Coronary artery (tissue), 2 donors: ENCODE results near the gene GPR132.

ENCODE experiments used
- DNase-seq: peaks from one replicate; pipeline ENCODE4 v3.0.0-alpha.2; 2017; ENCODE audit warnings: low spot score
- H3K27ac ChIP-seq, 2 donors: fragments of 200-600 bp; sonication (generic); one replicate each; pipeline ENCODE4 v1.5.1; 2016 to 2019
- H3K4me3 ChIP-seq: fragments of 200-600 bp; sonication (generic); 2 replicates; pipeline ENCODE4 v1.5.1; 2016; ENCODE audit warnings: mild to moderate bottlenecking, moderate library complexity
- TF ChIP-seq, protein P1 (sequence below): fragments of 200-600 bp; sonication (generic); IDR thresholded peaks from one replicate; pipeline ENCODE4 v1.5.1; 2019; ENCODE audit warnings: antibody characterized with exemption

The GPR132 gene

DNA sequence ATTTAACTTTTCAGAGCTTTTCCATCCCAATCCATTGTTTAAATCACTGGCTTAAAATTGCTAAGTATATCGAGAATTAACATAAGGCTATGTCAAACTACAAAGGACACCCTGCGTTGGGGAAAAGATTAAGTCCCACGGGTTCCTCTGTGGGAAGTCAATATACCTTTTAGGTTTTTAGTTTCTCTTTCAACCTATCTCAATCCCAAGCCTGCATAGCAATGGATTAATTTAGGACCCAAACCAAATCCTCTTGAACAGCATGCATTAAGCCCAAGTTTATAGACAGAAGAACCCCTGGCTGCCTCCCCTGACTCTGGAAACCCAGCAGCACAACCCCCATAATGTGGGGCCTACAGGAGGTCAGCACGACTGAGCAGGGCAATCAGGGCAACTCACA lies 50.6 kb downstream of the GPR132 start:
- no peak for DNase-seq
- TF ChIP-seq, protein P1, sequence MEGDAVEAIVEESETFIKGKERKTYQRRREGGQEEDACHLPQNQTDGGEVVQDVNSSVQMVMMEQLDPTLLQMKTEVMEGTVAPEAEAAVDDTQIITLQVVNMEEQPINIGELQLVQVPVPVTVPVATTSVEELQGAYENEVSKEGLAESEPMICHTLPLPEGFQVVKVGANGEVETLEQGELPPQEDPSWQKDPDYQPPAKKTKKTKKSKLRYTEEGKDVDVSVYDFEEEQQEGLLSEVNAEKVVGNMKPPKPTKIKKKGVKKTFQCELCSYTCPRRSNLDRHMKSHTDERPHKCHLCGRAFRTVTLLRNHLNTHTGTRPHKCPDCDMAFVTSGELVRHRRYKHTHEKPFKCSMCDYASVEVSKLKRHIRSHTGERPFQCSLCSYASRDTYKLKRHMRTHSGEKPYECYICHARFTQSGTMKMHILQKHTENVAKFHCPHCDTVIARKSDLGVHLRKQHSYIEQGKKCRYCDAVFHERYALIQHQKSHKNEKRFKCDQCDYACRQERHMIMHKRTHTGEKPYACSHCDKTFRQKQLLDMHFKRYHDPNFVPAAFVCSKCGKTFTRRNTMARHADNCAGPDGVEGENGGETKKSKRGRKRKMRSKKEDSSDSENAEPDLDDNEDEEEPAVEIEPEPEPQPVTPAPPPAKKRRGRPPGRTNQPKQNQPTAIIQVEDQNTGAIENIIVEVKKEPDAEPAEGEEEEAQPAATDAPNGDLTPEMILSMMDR = no peak
- no peak overlapping the region for H3K4me3 ChIP-seq
- H3K27ac ChIP-seq = no peak overlapping the region

DNA sequence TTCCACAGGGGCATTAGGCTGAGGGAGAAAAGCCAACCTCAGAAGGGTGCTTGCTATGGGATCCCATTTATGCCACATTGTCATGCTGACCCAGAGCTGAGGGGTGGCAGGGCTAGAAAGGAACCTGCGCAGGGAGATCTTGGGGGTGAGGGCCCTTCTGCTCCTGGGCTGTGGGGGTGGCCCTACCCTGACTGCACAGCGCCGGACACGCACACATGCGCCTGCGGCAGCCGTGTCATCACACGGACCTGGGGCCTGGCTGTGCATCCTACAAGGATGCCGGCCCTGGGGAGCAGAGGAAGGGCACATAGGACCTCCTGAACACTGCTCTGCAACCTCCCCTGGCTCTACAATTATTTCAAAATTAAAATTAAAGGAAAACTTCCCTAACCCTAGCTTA lies 51.2 kb downstream of the GPR132 start:
- TF ChIP-seq, protein P1 = no peak
- Histone ChIP-seq H3K4me3 (no peak overlapping the region), H3K27ac (no peak overlapping the region)
- no peak for DNase-seq

DNA sequence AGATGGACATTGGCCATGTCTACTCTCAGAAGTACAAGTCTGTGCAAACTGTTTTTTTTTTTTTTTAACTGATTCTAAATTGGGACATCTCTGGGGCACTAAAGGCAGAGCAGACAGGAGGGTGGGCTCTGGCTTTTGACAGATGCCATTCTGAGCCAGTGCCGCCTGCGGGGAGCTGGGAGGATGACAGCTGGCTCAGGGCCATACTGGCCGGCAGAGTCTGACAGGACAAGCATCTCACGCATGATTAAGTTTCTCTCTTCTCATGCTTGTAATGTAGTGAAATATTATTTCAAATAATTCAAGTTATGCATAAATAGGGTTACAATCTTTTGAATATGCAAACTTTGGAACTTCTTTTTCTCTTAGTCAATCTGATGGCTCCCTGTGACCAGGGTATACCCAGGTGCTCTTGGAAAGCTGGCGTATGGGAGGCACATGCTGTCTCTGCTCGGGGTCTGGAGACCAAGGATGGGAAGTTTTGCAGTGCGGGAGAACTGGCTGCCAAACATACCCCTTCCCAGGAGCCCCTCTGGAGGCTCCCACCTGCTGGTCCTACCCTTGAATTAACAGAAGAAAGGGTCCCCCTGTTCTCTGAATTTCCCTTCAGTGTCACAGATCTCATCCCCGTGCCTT lies 52.0 kb downstream of the GPR132 start:
- TF ChIP-seq, protein P1 = no peak
- DNase-seq = no peak
- H3K4me3 ChIP-seq = no peak overlapping the region
- no peak overlapping the region for H3K27ac ChIP-seq

DNA sequence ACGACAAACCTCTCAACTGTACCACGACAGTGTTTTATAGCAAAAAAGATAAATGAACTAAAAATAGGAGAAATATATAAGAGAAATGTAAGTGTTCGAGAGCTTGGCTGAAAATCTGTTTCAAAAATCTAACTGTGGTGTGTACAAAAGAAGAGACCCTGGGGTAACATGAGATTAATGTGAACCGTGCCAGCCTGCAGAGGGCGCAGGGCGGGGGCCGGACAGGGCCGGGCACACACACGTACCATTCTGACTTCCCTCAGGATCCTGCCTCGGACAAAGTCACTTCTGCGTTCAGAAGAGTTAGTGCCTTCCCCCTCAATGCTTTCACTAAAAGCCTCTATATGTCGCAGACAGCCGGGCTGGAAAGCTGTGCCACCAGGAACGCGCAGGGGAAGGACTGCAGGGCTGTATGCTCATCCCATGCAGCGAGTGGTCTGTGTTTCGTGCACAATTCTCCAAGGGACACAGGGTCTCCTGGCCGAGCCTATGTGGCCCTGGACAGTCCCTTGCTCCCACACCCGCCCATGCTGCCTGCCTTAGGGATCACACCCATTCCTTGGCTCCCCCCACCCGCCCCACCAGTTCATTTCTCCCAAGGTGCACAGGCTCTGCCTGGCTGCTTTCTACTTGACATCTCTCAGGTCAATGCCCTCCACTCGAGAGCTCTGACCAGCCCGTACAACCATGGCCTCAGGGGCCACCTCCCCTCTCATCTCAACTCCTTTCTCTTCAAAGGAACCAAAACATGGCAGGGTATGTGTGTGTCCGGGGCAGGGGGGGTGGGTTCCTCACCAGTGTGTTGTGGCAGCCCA lies 52.9 kb downstream of the GPR132 start:
- TF ChIP-seq, protein P1 = peak; percentile 50
- DNase-seq = no peak
- no peak overlapping the region for H3K4me3 ChIP-seq
- no peak overlapping the region for H3K27ac ChIP-seq

DNA sequence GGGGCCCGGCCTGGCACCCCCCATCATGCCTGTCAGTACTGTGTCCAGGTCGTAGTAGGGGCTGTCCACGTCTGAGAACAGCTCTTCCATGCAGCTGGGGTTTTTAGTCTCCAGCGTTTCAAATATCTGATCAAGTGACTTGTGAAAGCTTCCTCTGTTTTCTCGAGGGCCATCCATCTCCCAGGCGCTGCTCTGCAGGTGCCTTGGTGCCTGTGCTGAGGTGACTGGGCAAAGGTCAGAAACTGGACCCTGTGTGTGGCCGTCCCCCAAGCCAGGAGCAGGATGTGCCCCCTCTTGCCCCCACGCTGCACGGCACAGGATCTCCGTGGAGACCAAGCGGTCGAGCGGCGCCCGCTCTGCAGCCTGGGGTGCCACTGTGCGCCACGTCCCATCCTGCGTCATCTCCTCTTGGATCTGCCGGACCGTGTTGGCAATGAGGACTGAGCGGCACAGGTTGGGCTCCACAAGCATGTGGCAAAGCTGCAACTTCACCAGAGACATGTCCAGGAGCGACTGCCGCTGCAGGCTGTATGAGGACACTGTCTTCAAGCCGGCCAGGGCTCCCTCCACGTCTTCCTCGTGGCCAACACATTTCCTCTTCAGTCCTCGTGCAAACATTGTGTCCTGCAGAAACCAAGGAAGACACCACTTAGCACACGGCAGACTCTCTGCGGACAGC lies 53.8 kb downstream of the GPR132 start:
- no peak for DNase-seq
- H3K4me3 ChIP-seq = no peak overlapping the region
- H3K27ac ChIP-seq = no peak overlapping the region

DNA sequence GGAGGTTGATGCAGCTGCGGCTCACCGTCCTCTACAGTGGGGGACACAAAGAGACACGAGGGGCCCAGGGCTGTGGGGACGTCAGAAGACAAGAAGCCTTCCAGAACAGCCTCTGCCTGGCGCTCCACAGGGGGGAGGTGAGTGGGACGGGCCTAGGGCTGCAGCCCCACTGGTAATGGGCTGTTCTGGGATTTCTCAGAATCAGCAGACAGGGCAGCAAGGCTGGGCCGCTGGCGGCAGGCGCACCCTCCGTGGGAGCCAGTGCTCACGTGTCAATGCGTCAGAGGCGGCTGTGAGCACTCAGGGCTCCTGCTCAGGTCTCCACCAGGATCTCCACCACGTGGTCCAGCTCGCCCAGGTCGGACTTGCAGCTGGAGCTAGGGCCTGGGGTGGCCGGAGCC lies 54.3 kb downstream of the GPR132 start:
- Histone ChIP-seq H3K4me3 (no peak overlapping the region), H3K27ac (no peak overlapping the region)
- TF ChIP-seq, protein P1 = no peak
- no peak for DNase-seq

More for the DNA sequence above, 53.8 kb downstream of the GPR132 start:
- TF ChIP-seq, protein P1 = no peak
